ENCODE data around the gene LDLRAD3. TPM values are rescaled to one million over a fixed set of nuclear protein-coding genes. Genes with fewer than 3 reads are reported as not detected.
A peak's percentile ranks its signal among the peaks of the same experiment; 100 is the strongest.

The LDLRAD3 gene
- total RNA-seq, 1 experiment from 2014 or later, result 28.1 TPM

GRCh38 chr11:36265793-36266628 is 322.1 kb downstream of the LDLRAD3 start:
- no peak overlapping the region for H3K4me3 ChIP-seq (ENCODE audit: low read depth in 2 of 2, low read length in 2 of 2)
- intact Hi-C loops (cut with micrococcal nuclease; ENCODE audit: unreplicated experiment), result loop anchor here (1.0 to 5.0 kb wide), 3 partner anchors 444 to 779 kb away; no protein-coding TSS in a partner anchor
- in situ Hi-C loops (cut with HindIII; ENCODE audit: low pct_unique_long_range_greater_than_20kb, low sequenced_read_pairs), result no loop called here
- TF ChIP-seq TCF7L2 (IDR thresholded peaks at IDR 0.05; ENCODE audit: low read depth, low read length), result no peak
- peak; percentile 90 for TF ChIP-seq CTCF (IDR thresholded peaks at IDR 0.05)
- H3K4me1 ChIP-seq (ENCODE audit: control insufficient read depth, insufficient read depth, low read length), result no peaks in the 10 kb centered on the region
- no peak overlapping the region for H3K27ac ChIP-seq (ENCODE audit: low read length)
- CTCF ChIA-PET, result interaction anchor here (0.6 to 1.2 kb wide), 4 partner anchors 134 to 619 kb away, joined by 6 to 7 read pairs (median 6); no protein-coding TSS in a partner anchor
- ATAC-seq (peak; percentile 87), DNase-seq (ENCODE audit: low read depth, low spot score) (no peak)
- POLR2A ChIA-PET, result no interaction called here
- H3K36me3 ChIP-seq (ENCODE audit: control insufficient read depth, insufficient read depth, low read length), result no peaks in the 10 kb centered on the region
- no peaks in the 10 kb centered on the region for H3K9me3 ChIP-seq (ENCODE audit: control insufficient read depth, insufficient read depth, low read depth, low read length)
- no TSS peak for BruUV-seq (replicated peaks)
- H3K27me3 ChIP-seq (ENCODE audit: control insufficient read depth, insufficient read depth, low read length), result no peaks in the 10 kb centered on the region

- in situ Hi-C loops (cut with HindIII; ENCODE audit: low pct_unique_long_range_greater_than_20kb, low sequenced_read_pairs), result no loop called here
- Histone ChIP-seq H3K27ac (ENCODE audit: low read length) (no peak overlapping the region), H3K4me3 (ENCODE audit: low read depth in 2 of 2, low read length in 2 of 2) (no peak overlapping the region), H3K27me3 (ENCODE audit: control insufficient read depth, insufficient read depth, low read length) (no peaks in the 10 kb centered on the region), H3K9me3 (ENCODE audit: control insufficient read depth, insufficient read depth, low read depth, low read length) (no peaks in the 10 kb centered on the region), H3K4me1 (ENCODE audit: control insufficient read depth, insufficient read depth, low read length) (no peaks in the 10 kb centered on the region), H3K36me3 (ENCODE audit: control insufficient read depth, insufficient read depth, low read length) (no peaks in the 10 kb centered on the region)
- no TSS peak for BruUV-seq (replicated peaks)
- POLR2A ChIA-PET, result no interaction called here
- DNase-seq (ENCODE audit: low read depth, low spot score) (no peak), ATAC-seq (no peak)
- TF ChIP-seq TCF7L2 (IDR thresholded peaks at IDR 0.05; ENCODE audit: low read depth, low read length) (no peak), SIN3A (IDR thresholded peaks at IDR 0.05; ENCODE audit: borderline replicate concordance, insufficient read depth, low read depth, low read length) (no peak), CTCF (IDR thresholded peaks at IDR 0.05) (no peak), REST (IDR thresholded peaks at IDR 0.05; ENCODE audit: insufficient read depth in 1 of 2, low read depth in 2 of 2, low read length in 1 of 2) (no peak), POLR2AphosphoS5 (IDR thresholded peaks at IDR 0.05; ENCODE audit: low read depth, low read length) (no peak)
- CTCF ChIA-PET, result interaction anchor here (1.1 to 1.2 kb wide), 3 partner anchors 135 to 445 kb away, joined by 3 to 7 read pairs (median 6); no protein-coding TSS in a partner anchor
- intact Hi-C loops (cut with micrococcal nuclease; ENCODE audit: unreplicated experiment), result loop anchor here (1.0 to 5.0 kb wide), 3 partner anchors 444 to 779 kb away; no protein-coding TSS in a partner anchor
Measured at GRCh38 chr11:36266767-36267166, 322.9 kb downstream of the LDLRAD3 start.

Data from Panc1 (cell line).